RCC 7860 (cell line): ENCODE measurements around the gene DPPA5.
"Not testable (repeated sequence)": the region's sequence is repeated elsewhere in the genome, so short reads cannot be mapped to it uniquely, and the experiment has no call there.

Experiments used
- DNase-seq: peaks from one replicate; pipeline ENCODE4 v3.0.0-alpha.2; 2015; ENCODE audit warnings: low spot score
- FAIRE-seq: peaks from 2 replicates; lab custom pipeline; 2012; peaks lifted over from hg19 to GRCh38; lab: Jason Lieb, UNC

Gene DPPA5

GRCh38 chr6:73353636-73354593 is at the start of gene DPPA5:
DPPA5 (minus strand) TSS chr6:73354276; CDS start chr6:73354225, 51 bp downstream.
- FAIRE-seq: no peak
- DNase-seq: no peak

GRCh38 chr6:73400656-73401055 is 46.6 kb upstream of the DPPA5 start:
- FAIRE-seq: no peak
- DNase-seq: no peak

- no peak for FAIRE-seq
- DNase-seq: no peak
These were observed 41.8 kb upstream of the DPPA5 start for GRCh38 chr6:73395875-73396274.

GRCh38 chr6:73394577-73395354 is 40.7 kb upstream of the DPPA5 start, which contains the start of gene DDX43:
DDX43 (plus strand) TSS chr6:73394828; CDS start chr6:73394906, 78 bp downstream.
- no peak for FAIRE-seq

GRCh38 chr6:73393278-73393677 is 39.2 kb upstream of the DPPA5 start:
- FAIRE-seq (no peak), DNase-seq (no peak)

More at GRCh38 chr6:73394577-73395354, 40.7 kb upstream of the DPPA5 start, which contains the start of gene DDX43:
- no peak for DNase-seq

- FAIRE-seq, DNase-seq: not testable (repeated sequence)
These were observed 38.1 kb upstream of the DPPA5 start for GRCh38 chr6:73392188-73392587.

GRCh38 chr6:73391675-73392074 is 37.6 kb upstream of the DPPA5 start:
- DNase-seq: no peak
- no peak for FAIRE-seq

GRCh38 chr6:73389854-73390253 is 35.8 kb upstream of the DPPA5 start:
- DNase-seq (no peak), FAIRE-seq (no peak)

- FAIRE-seq (no peak), DNase-seq (peak; percentile 39)
These were observed 34.9 kb upstream of the DPPA5 start for GRCh38 chr6:73388800-73389512.

- FAIRE-seq (no peak), DNase-seq (no peak)
These were observed 34.3 kb upstream of the DPPA5 start for GRCh38 chr6:73388433-73388799.

GRCh38 chr6:73382462-73383113 is 28.5 kb upstream of the DPPA5 start:
- DNase-seq (no peak), FAIRE-seq (no peak)

- not testable (repeated sequence) for FAIRE-seq
These were observed 27.5 kb upstream of the DPPA5 start for GRCh38 chr6:73381531-73381930.

GRCh38 chr6:73377225-73377624 is 23.1 kb upstream of the DPPA5 start:
- FAIRE-seq: no peak

More at GRCh38 chr6:73381531-73381930, 27.5 kb upstream of the DPPA5 start:
- DNase-seq: not testable (repeated sequence)

GRCh38 chr6:73375216-73375615 is 21.1 kb upstream of the DPPA5 start:
- FAIRE-seq: no peak

More at GRCh38 chr6:73377225-73377624, 23.1 kb upstream of the DPPA5 start:
- DNase-seq: no peak

GRCh38 chr6:73372516-73372915 is 18.4 kb upstream of the DPPA5 start:
- FAIRE-seq (no peak), DNase-seq (no peak)

More at GRCh38 chr6:73375216-73375615, 21.1 kb upstream of the DPPA5 start:
- DNase-seq: no peak

- FAIRE-seq: no peak
- DNase-seq: no peak
These were observed 17.9 kb upstream of the DPPA5 start for GRCh38 chr6:73371984-73372383.

- FAIRE-seq: no peak
- no peak for DNase-seq
These were observed 15.5 kb upstream of the DPPA5 start, which contains the start of gene OOEP for GRCh38 chr6:73369563-73369962. OOEP (minus strand) TSS chr6:73369897; CDS start chr6:73369792, 105 bp downstream.

- FAIRE-seq: no peak
- DNase-seq: no peak
These were observed 15.1 kb upstream of the DPPA5 start for GRCh38 chr6:73369157-73369556.

- DNase-seq: no peak
- no peak for FAIRE-seq
These were observed 14.6 kb upstream of the DPPA5 start for GRCh38 chr6:73368675-73369074.

- no peak for DNase-seq
- FAIRE-seq: no peak
These were observed 13.8 kb upstream of the DPPA5 start for GRCh38 chr6:73367761-73368355.
